Keratinocyte (primary cell): ENCODE data around the gene MGAT3.

ENCODE experiments used
- CTCF ChIP-seq, 3 experiments: IDR thresholded peaks in 1 of 3; conservative IDR thresholded peaks in 1 of 3; optimal IDR thresholded peaks in 1 of 3; 2 replicates in 2 of 3; 3 replicates in 1 of 3; pipeline versions ENCODE3 to v1.5.1; 2011; ENCODE audit warnings: low read length in 3 of 3, mild to moderate bottlenecking in 3 of 3, moderate library complexity in 2 of 3, control low read depth in 1 of 3, inconsistent platforms in 1 of 3; ENCODE audit not compliant: insufficient read depth in 2 of 3; ENCODE audit errors: extremely low read depth in 1 of 3
- EZH2 ChIP-seq: IDR thresholded peaks from one replicate; pipeline ENCODE4 v1.6.1; 2012; ENCODE audit warnings: inconsistent platforms, mild to moderate bottlenecking, low read length, moderate library complexity

DNA sequence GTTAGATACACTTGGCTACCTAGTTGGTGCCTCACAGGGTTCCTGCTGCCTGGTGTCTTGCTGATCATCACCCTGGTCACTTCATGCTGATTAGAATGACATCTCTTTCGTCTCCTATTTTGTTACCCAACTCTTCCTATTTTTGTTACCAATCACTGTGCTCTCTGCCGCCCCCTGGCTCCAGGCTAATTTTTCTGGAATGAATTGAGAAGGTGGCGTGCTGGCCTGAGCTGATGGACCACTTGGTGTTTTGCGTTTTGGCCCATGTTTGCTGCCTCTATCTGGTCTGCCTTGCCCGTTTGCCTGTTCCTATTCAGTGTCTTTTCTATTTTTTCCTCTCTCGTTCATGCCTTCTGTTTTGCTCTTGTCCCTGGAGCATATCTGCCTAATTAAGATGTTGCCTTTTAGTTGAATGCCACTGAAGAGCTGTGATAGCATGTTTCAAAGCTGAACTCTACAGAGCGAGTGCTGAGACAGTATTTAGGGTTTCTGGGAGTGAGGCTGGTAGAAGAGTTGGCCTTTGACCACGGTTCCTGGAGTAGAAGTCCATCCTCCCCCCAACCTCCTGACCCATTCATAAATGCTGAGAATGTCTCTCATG, 57.7 kb downstream of the MGAT3 start:
- TF ChIP-seq CTCF (optimal IDR thresholded peaks at IDR 0.05 in 1 of 3, IDR thresholded peaks at IDR 0.05 in 1 of 3, conservative IDR thresholded peaks at IDR 0.05 in 1 of 3; ENCODE audit: extremely low read depth in 1 of 3, insufficient read depth in 2 of 3, low read length in 3 of 3) (peak; percentile 65 to 84 (median 66)), EZH2 (no peak)
